Tibial artery (tissue), 4 donors: Measurements from ENCODE around the gene SRBD1.

ENCODE experiments used
- DNase-seq, 2 donors: peaks; one replicate each; pipeline ENCODE4 v3.0.0-alpha.2; 2019
- H3K27ac ChIP-seq, 2 donors: fragments of 200-600 bp; sonication (generic) in 1 of 2; 1 replicate in 1 of 2; 2 replicates in 1 of 2; pipeline ENCODE4 v1.5.1; 2018 to 2019; ENCODE audit warnings: mild to moderate bottlenecking in 1 of 2
- H3K27me3 ChIP-seq, 2 donors: fragments of 200-600 bp; sonication (generic) in 1 of 2; one replicate each; pipeline versions ENCODE4 v1.5.1 to v1.6.0; 2016 to 2019
- H3K36me3 ChIP-seq, 3 donors: fragments of 200-600 bp; sonication (generic) in 2 of 3; one replicate each; pipeline ENCODE4 v1.5.1; 2016 to 2019; ENCODE audit warnings: mild to moderate bottlenecking in 2 of 3
- H3K4me1 ChIP-seq, 4 donors: fragments of 200-600 bp; sonication (generic) in 2 of 4; 1 replicate in 3 of 4; 2 replicates in 1 of 4; pipeline ENCODE4 v1.5.1; 2016 to 2019
- H3K4me3 ChIP-seq, 2 donors: fragments of 200-600 bp; sonication (generic) in 1 of 2; 1 replicate in 1 of 2; 2 replicates in 1 of 2; pipeline ENCODE4 v1.5.1; 2018 to 2019; ENCODE audit warnings: mild to moderate bottlenecking in 2 of 2
- H3K9me3 ChIP-seq, 3 donors: fragments of 200-600 bp; sonication (generic) in 1 of 3; one replicate each; pipeline ENCODE4 v1.5.1; 2016 to 2019
- CTCF ChIP-seq, 2 experiments: fragments of 200-600 bp in 1 of 2; fragments of 450-650 bp in 1 of 2; IDR thresholded peaks; one replicate each; pipeline ENCODE4 v1.5.1; 2017 to 2019; ENCODE audit warnings: antibody characterized with exemption in 2 of 2, mild to moderate bottlenecking in 1 of 2, moderate library complexity in 1 of 2
- intact Hi-C: fragments of 100-400 bp; cut with DNase I; formaldehyde crosslinking; loops from one replicate; pipeline ENCODE4 v1.15.0; 2023; ENCODE audit warnings: low total_unique reads

Gene SRBD1

GRCh38 chr2:45361666-45362065 is 249.4 kb downstream of the SRBD1 start:
- intact Hi-C loops: no loop called here
- Histone ChIP-seq H3K4me1 (no peaks in the 10 kb centered on the region), H3K9me3 (no peaks in the 10 kb centered on the region), H3K27me3 (no peaks in the 10 kb centered on the region), H3K27ac (no peak overlapping the region), H3K4me3 (no peak overlapping the region), H3K36me3 (no peaks in the 10 kb centered on the region)
- DNase-seq: no peak
- TF ChIP-seq CTCF (IDR thresholded peaks at IDR 0.05): no peak

GRCh38 chr2:45354776-45355175 is 256.3 kb downstream of the SRBD1 start:
- Histone ChIP-seq H3K9me3 (no peaks in the 10 kb centered on the region), H3K27ac (no peak overlapping the region), H3K27me3 (no peaks in the 10 kb centered on the region), H3K36me3 (no peaks in the 10 kb centered on the region), H3K4me3 (no peak overlapping the region), H3K4me1 (peaks cover 0 to 14% (median 6%) of the 10 kb centered on the region in 4 donors)
- no peak for TF ChIP-seq CTCF (IDR thresholded peaks at IDR 0.05)
- no peak for DNase-seq
- intact Hi-C loops: no loop called here

GRCh38 chr2:45353879-45354278 is 257.2 kb downstream of the SRBD1 start:
- Histone ChIP-seq H3K27ac (peak overlapping the region in 1 of 2 donors; percentile 36), H3K27me3 (no peaks in the 10 kb centered on the region), H3K9me3 (no peaks in the 10 kb centered on the region), H3K4me1 (peaks cover 0 to 14% (median 6%) of the 10 kb centered on the region in 4 donors), H3K4me3 (no peak overlapping the region), H3K36me3 (no peaks in the 10 kb centered on the region)
- intact Hi-C loops: no loop called here
- TF ChIP-seq CTCF (IDR thresholded peaks at IDR 0.05): no peak
- no peak for DNase-seq

GRCh38 chr2:45352506-45352905 is 258.6 kb downstream of the SRBD1 start:
- no peak overlapping the region for H3K27ac ChIP-seq
- H3K27me3 ChIP-seq: no peaks in the 10 kb centered on the region
- intact Hi-C loops: no loop called here
- no peak for DNase-seq
- H3K9me3 ChIP-seq: no peaks in the 10 kb centered on the region
- TF ChIP-seq CTCF (IDR thresholded peaks at IDR 0.05): no peak
- peaks cover 0 to 14% (median 6%) of the 10 kb centered on the region in 4 donors for H3K4me1 ChIP-seq
- H3K4me3 ChIP-seq: no peak overlapping the region
- no peaks in the 10 kb centered on the region for H3K36me3 ChIP-seq

- no peak for DNase-seq
- H3K27ac ChIP-seq: no peak overlapping the region
- intact Hi-C loops: no loop called here
- H3K4me1 ChIP-seq: peaks cover 0 to 5% (median 0%) of the 10 kb centered on the region in 4 donors
- TF ChIP-seq CTCF (IDR thresholded peaks at IDR 0.05): no peak
- no peaks in the 10 kb centered on the region for H3K9me3 ChIP-seq
- no peak overlapping the region for H3K4me3 ChIP-seq
- H3K36me3 ChIP-seq: no peaks in the 10 kb centered on the region
- H3K27me3 ChIP-seq: no peaks in the 10 kb centered on the region
These were observed 265.5 kb downstream of the SRBD1 start for GRCh38 chr2:45345331-45346234.
